ENCODE measurements around the gene MYLK3.
"Not testable (repeated sequence)": the region's sequence is repeated elsewhere in the genome, so short reads cannot be mapped to it uniquely, and the experiment has no call there.

The MYLK3 gene

DNA sequence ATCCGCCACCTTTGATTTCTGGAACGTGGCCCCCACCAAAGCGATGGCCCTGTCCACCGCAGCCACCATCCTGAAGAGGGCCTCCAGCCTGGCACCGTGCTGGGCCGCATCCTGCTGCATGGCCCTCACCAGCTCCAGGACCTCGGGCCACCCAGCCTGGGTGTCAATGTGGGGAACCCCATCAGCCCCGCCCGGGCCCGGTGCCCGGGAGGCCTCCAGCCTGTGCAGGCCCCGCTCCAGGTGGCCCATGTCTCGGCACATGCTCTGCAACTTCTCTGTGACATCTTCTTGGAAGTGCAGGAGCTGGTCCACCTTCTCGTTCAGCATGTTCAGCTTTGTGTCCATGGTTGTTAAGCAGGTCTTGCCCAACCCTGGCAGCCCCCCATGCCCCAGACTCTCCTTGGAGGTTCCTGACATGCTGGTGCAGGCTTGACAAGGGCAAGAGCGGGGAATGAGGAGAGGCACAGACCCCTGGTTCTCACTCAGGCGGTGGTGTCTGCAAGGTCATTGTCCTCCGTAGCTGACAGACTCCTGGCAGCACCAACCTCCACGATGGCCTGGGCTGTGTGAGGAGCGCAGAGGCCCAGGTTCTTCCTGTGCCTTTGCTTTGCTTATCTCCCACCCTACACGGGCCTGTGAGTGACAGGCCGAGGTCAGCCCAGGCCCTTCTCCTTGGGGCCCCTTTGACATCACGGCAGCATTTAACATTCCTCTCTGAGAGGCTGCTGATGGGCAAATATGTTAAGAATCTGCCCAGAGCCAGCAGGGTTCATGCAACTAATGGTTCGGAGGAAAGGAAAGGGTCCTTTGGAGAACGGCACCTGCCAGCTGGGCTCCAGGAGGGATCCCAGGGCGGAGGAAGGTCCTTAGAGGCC is at the start of gene MYLK3:
Gene MYLK3 (minus strand): TSS at position 568 of the 875 bp plus-strand sequence. CDS start 151 bp downstream, at position 417.
- no peak for DNase-seq (ENCODE audit: low read depth, low spot score)

DNA sequence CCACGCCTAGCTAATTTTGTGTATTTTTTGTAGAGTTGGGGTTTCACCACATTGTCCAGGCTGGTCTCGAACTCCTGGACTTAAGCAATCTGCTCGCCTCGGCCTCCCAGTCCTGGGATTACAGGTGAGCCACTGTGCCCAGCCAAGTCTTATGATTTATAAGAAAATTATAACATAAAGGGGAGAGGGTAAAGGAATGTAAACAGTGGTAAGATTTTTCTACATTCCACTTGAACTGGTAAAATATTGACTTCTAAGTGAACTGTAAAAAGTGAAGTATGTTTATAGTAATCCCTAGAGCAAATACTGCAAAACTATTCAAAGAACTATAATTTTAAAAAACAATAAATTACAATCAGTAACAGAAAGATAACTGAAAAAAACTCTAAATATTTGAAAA is 49.4 kb upstream of the MYLK3 start:
- DNase-seq (ENCODE audit: low read depth, low spot score) = no peak

DNA sequence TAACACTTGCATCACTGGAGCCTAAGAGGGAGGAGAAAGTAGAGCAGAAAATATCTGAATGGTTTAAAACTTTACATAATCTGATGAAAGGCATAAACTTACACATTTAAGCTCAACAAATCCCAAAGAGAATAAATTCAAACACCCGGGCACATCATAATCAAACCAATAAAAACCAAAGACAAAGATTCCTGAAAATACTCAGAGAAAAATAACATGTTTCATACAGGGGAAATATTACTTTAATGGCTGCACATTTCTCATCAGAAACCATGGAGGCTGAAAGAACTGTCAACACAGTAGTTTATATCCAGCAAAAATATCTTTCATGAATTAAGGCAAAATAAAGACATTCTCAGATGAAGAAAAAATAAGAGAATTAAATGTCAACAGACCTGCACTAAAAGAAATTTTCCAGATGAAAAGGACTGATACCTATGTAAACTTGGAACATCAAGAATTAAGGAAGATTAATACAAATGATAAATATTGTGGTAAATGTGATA is 48.7 kb upstream of the MYLK3 start:
- DNase-seq (ENCODE audit: low read depth, low spot score) = no peak

DNA sequence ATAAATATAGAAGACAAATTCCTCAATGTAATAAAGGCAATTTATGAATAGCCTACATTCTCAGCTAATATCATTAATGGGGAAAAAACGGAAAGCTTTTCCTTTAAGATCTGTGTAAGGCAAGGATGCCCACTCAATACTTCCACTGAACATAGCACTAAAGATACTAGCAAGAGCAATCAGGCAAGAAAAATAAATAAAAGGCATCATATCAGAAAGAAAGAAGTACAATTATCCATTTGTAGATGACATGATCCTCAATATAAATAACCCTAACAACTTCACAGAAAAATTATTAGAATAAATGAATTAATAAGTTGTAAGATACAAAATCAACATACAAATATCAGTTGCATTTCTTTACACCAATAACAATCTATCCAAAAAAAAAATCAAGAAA is 45.7 kb upstream of the MYLK3 start:
- no peak for DNase-seq (ENCODE audit: low read depth, low spot score)

- DNase-seq (ENCODE audit: low read depth, low spot score) = no peak
Observed at GRCh38 chr16:46790599-46791270, 42.6 kb upstream of the MYLK3 start.

- peak; percentile 2 for DNase-seq (ENCODE audit: low read depth, low spot score)
Observed at GRCh38 chr16:46789499-46790414, 41.6 kb upstream of the MYLK3 start.

DNA sequence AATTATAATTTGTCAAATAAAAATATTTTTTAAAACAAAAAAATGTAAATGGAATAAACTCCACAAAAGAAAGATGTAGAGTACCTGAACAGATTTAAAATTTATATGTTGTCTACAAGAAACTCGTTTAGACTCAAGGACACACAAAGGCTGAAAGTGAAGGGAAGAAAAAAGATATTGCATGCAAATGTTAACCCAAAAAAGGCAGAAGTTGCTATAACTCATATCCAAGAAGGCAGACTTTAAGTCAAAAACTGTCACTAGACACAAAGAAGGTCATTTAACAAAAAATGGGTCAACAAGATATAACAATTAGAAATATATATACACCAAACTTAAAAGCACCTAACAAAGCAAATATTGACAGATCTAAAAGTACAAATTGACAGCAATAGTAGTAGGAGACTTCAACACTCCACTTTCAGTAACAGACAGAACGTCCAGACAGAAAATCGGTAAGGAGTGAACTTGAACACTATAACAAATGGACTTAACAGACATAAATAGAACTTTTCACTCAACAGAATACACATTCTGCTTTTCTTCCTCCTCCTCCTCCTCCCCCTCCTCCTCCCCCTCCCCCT is 40.8 kb upstream of the MYLK3 start:
- DNase-seq (ENCODE audit: low read depth, low spot score) = no peak

DNA sequence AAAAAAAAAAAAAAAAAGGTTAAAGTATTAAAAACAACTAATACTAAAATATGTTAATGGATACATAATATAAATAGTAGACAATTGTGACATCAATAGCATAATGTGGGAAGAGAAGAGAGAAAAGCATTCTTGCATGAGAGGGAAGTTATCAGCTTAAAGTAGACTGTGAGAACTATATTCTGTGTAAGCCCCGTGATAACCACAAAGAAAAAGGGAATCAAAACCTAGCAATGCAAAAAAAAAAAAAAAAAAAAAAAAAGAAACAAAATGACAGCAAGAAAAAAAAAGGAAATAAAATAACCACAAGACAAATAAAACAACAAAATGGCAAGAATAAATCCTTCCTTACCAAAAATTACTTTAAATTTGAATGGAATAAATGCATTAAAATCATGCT is 39.8 kb upstream of the MYLK3 start:
- DNase-seq (ENCODE audit: low read depth, low spot score) = no peak

DNA sequence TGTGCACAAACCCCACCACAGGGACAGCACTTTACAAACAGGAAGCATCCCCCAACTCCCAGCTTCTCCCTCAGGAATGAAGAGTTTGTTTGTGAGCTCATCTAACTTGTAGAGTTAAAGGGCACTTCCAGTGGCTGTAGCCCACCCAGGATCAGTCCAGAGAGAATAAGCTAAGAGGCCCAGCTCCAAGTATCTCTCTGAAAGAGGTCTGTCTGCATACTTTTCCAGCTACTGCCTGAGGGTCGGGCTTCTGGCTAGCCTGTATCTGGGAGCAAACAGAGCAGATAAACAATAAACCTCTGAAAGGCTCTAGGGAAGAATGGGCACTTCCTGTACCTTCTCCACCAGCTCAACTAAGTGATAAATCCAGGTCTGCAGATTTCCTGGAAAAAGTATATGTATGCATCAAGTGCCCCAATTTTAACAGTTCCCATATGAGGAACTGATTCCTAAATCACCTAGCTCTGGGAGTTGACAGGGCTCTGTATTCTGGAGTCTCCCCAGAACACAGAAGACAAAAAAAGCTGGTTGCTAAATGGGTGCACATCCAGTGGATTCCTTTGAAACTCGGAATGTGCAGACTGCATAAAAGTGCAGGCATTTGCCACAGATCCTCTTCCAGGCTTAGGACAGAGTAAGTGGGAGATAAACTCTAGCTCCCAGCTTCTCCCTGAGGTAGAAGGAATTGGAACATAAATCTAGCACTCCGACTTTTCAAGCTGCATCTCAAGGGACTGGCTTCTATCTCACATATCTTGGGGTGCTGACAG is 37.1 kb upstream of the MYLK3 start:
- DNase-seq (ENCODE audit: low read depth, low spot score) = no peak

- not testable (repeated sequence) for DNase-seq (ENCODE audit: low read depth, low spot score)
Observed at GRCh38 chr16:46784569-46784968, 36.4 kb upstream of the MYLK3 start.

GRCh38 chr16:46783800-46784199 is 35.7 kb upstream of the MYLK3 start:
- no peak for DNase-seq (ENCODE audit: low read depth, low spot score)

- DNase-seq (ENCODE audit: low read depth, low spot score) = no peak
Observed at GRCh38 chr16:46782320-46782719, 34.2 kb upstream of the MYLK3 start.

- no peak for DNase-seq (ENCODE audit: low read depth, low spot score)
Observed at GRCh38 chr16:46777804-46778203, 29.7 kb upstream of the MYLK3 start.

GRCh38 chr16:46775214-46775613 is 27.1 kb upstream of the MYLK3 start:
- DNase-seq (ENCODE audit: low read depth, low spot score) = no peak

DNA sequence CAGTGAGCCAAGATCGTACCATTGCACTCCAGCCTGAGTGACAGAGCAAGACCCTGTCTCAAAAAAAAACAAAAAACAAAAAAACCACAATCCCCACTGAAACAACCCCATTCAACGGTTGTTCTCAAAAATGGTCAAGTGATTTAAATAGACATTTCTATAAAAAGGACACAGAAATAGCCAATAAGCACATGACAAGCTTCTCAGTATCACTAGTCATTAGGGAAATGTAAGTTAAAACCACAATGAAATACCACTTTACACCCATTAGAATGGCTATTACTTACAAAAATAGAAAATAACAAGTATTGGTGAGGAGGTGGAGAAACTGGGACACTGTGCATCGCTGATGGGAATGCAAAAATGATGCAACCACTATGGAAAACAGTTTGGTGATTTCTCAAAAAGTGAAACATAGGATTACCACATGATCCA is 26.6 kb upstream of the MYLK3 start:
- DNase-seq (ENCODE audit: low read depth, low spot score) = no peak

- no peak for DNase-seq (ENCODE audit: low read depth, low spot score)
Observed at GRCh38 chr16:46772463-46772862, 24.3 kb upstream of the MYLK3 start.

- no peak for DNase-seq (ENCODE audit: low read depth, low spot score)
Observed at GRCh38 chr16:46768809-46769208, 20.7 kb upstream of the MYLK3 start.

DNA sequence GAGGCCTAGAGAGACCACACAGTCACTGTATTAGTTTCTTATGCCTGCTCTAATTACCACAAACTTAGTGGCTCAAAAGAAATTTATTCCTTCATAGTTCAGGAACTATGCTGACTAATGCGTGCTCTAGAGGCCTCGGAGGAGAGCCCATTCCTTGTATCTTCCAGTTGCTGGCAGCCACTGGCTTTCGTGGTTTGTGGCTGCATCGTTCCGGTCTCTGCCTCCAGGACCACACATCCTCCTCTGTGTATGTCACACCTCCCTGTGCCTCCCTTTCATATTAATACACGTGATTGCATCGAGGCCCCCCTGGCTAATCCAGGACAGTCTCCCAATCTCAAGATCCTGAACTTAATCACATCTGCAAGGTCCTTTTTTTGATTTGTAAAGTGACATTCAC is 16.9 kb upstream of the MYLK3 start:
- DNase-seq (ENCODE audit: low read depth, low spot score) = no peak

DNA sequence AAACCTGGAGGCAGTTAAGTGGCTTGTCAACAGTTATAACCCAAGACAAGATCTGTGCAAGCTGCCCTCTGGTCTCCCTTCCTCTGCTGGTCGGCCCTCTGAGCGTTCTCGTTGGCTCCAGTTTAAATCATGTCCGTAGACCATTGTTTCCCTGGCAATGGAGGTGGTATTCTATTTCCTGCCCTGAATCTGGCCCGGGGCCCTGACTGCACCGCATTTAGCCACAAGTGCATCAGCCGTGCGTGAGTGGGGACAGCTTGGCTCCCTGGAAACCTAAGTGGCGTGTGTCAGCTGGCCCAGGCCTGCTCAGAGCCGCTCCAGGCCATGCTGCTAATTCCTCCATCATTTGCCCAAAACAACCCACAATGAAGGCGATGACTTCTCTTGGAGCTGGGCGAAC is 15.0 kb upstream of the MYLK3 start:
- DNase-seq (ENCODE audit: low read depth, low spot score) = no peak

DNA sequence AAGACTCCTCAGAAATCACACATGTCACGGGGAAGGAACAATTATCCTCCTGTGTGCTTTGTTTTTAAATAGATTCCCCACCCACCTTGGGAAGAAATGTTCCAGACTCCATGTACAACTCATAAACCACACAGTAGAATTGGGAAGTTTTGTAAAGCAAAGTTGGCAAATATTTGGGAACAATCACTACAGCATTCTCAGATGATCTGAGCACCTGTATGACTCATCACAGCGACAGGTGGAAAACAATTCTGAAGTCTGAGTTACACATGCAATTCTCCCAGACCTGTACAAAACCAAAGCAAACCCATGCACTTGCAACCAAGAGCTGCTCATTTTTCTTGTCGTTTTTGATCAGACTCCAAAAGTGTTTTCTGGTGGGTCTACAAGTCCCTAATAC is 14.4 kb upstream of the MYLK3 start:
- DNase-seq (ENCODE audit: low read depth, low spot score) = no peak

- DNase-seq (ENCODE audit: low read depth, low spot score) = no peak
Observed at GRCh38 chr16:46759309-46759708, 11.2 kb upstream of the MYLK3 start.

All from smooth muscle cell of the brain vasculature (primary cell).